GM21381 (cell line): Measurements from ENCODE around the gene ZP4.
A peak's percentile ranks its signal among the peaks of the same experiment; 100 is the strongest.
"Not testable (repeated sequence)": the region's sequence is repeated elsewhere in the genome, so short reads cannot be mapped to it uniquely, and the experiment has no call there.

Experiments
- ATAC-seq: cut with Tn5 transposase; IDR thresholded peaks from one replicate; pipeline ENCODE4 v1.9.1; 2021; ENCODE audit warnings: mild to moderate bottlenecking, moderate library complexity; ENCODE audit not compliant: unreplicated experiment

ZP4 gene

DNA sequence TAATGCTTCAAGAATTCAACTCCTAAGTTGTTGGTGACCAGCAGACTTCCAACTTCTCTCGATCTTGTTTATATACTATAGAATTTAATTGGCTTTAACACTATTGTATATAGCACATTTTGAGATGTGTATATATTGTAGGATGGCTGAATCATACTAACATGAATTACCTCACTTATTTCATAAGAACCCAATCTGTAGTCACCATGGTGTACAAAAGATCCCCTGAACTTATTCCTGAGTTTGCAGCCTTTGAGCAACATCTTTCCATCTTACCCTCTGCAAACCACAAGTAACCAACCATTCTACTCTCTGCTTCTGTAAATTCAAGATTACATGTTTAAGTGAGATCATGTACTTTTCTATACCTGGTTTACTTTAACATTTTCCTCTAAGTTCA, 12.3 kb downstream of the ZP4 start:
- ATAC-seq = no peak

DNA sequence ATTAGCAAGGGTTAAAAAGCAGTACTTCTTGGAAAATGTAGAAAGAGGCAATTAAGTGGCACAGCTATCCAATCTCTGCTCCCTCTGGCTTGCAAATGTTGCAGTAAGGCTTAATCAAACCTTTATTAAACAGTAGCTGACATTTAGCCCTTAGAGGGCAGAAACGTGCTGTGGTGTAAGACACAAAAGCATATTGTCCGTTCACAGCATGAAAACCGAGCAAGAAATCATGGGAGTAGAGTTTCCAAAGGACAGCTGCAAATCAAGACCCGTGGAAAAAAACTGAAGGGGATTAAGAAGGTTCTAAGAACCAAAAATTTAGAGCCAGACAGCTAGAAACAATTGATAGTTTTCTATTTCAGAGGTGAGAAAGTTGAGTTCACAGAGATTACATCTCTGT, 13.1 kb downstream of the ZP4 start:
- no peak for ATAC-seq

DNA sequence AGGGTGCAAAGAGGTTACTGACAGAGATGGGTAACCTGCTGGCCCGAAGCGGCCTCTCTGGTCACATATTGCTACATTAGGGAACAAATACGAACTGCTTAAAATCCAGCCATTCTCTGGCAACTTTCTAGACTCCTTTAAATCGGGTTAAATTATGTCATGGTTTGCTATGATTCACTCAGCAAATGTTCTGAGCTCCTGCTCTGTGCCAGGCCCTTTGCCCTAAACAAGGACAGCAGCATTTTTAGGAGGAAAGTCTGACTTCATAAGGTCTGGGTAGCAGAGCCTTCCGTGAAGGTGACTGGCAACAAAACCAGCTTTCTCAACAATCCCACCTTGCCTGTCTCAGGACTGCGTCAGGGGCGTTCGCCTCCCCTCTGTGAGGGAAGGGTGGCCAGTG, 15.4 kb downstream of the ZP4 start:
- ATAC-seq = no peak

DNA sequence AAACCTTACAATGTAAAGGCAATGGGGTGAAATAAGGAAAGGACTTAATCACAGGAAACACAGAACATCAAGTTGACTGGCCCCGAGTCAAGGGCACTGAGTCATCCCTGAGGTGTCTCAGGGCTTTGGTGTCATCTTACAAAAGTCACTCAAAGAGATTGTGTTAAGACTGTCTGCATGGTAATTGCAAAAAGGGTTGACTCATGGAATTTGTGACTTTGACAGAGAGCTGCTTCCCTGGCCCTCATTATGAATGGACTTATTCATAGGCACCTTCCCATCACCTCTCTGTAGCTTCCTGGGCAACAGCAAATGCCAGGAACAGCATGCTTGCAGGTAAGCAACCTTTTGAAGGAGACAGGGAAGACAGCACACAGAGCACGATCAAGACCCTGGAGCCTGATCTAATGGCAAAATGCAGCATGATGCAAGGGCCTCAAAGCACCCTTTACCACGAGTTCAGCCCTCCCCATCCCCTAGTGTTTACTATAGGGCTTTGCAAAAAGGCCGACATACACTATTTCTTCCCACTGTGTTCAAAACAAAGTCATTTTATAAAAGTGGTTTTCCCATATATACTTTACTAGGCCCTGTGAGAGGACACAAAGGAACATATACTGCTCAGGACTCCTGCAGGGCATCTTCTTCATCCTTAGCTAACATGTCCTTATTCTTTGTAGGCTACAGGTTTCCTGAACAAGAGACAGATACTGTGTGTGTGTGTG, 17.1 kb downstream of the ZP4 start:
- ATAC-seq = no peak

DNA sequence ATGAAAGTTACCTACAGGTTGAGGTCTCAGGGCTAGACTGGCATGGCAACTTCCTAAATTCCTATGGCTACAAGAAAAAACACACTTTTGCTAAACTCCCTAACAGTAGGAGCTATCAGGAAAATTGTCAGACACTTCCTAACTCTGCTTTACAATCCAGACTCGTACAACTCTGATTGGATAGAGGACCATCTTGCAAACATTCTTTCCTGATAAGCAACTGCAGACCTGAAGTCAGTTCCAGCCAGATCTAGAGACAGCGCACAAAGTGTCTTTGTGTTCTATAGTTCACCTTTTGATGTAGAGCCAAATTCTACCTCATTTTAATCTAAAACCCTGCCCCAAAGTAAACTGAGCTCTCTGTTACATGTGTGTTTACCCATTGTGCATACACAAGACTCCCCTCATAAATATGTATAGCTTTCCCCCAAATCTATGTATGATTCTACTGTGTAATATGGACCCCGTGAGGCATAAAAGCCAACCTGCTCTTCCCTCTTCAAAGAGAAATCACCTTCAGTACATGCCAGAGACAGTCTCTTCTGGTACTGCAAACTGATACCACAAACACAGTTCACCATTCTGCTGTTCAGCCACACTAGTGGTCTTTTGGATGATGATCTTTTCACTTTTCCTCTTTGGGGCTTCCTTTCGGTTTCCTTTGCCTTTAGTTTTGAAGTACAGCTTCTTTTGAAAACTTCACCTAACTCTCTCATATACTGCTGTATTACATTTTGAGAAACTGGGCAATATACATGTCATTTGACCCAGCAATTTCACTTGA, 21.7 kb downstream of the ZP4 start:
- no peak for ATAC-seq

DNA sequence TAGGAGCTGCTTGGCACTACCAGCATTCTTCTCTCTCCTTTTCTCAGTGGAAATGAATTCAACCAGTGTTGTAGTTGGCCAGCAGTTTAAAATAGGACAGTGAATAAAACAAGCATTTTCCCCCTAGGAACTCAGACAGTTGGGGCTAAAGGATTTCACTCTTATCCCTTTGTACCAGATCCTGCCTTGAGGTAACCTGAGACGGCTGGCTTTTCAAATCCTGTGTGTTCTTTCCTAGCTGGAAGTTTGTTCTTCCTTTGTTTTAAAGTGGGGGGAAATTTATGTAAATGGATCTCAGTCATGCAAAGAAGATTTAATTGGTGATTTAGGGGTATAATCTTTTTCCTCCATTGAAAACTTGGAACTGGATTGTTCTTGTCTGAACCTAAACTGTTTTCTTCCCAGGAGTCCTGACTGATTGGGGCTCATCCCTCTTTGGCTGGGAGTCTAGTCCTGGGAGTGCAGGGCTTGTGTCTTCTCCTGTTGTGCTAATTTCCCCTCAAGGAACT, 23.3 kb downstream of the ZP4 start:
- ATAC-seq = no peak

DNA sequence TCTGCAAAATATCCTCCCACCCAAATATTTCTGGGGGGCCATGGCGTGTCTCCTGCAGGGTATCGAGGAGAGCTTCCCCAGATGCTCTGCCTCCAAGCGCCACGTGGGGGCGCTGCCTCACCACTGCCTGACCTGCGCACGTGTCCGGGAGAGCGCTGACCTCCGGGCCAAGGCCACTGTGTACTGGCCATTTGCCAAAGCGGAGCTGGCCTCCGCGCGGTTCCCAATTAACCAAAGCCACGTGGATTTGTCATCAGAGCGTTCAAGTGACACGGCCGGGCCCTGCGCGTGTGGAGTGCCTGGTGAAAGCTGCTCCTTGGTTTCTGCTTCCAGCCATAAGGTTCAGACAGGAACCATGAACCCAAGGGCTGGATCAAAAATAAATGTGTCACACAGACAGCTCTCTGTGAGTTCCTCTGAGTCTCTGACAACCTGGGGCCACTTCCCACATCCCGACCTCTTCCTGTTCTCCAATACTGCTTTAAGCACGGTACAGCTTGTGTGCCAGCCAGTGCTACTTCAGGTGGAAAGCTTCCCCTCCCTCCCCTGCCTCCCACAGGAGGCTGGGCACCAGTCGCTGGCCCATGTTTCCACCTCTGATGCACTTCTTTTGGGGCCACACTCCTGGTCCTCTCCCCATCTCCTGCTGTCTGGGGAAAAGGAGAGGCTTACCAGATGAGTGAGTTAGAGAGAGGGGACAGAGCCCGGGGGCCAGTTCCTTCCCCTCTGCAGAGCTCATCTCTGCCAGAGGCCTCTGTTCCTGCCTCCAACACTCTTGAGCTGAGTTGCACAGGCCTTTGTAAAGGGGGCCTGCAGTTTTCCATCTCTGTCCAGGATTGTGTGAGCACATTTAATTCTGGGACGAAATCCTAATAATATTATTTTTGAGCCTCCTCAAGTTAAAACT, 26.1 kb downstream of the ZP4 start:
- ATAC-seq = peak; percentile 82

DNA sequence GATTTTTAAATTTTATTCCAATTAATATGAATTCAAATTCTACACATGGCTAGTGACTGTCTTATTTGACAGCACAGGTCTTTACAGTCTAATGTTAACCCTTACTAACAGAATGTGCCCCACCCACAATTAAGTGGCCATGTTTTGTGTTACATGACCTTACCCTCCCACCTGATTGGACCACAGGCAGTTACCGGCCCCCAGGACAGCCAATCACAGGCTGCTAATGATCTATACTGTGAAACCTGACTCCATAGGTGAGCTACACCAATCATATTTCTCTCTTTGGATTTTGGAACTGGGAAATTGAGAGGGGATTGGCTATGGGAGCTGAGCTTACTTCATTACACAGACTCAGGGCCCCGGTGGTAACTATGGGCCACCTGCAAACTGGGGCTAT, 27.5 kb downstream of the ZP4 start:
- ATAC-seq = no peak

DNA sequence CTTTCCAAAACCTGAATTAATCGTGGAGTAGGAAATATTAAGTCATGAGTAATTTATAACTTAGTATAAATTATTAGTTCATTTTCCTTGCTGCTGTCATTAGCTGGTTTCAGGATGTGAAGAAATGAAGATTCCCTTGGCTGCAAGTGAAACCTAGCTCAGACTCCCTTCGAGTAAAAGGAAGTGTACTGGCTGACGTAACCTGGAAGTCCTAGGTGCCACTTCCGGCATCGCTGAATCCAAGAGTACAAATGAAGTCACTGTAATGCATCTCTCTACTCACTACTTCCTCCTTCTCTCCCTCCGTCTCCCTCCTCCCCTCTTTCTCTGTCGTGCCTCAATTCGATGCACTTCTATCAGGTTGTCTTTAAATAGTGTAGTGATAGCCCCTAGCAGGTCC, 28.8 kb downstream of the ZP4 start:
- no peak for ATAC-seq

DNA sequence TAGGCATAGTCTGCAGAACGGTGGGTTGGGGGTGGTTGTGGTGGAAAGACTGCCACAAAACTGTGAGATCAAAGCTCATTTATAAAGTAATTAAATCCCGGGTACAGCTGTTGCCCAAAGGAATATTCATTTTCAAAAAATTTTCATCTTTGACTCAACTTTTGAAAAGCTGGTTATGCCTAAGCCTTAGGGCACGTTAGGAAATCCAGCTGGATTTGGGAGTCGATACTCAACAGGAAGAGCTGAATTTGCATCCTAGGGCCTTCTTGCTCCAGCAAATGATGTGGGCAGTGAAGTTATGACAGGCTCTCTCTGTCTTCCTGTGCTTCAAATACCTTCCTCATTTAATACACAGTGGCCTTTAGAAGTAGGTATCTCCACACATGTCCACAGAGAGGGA, 31.7 kb downstream of the ZP4 start:
- ATAC-seq = no peak

DNA sequence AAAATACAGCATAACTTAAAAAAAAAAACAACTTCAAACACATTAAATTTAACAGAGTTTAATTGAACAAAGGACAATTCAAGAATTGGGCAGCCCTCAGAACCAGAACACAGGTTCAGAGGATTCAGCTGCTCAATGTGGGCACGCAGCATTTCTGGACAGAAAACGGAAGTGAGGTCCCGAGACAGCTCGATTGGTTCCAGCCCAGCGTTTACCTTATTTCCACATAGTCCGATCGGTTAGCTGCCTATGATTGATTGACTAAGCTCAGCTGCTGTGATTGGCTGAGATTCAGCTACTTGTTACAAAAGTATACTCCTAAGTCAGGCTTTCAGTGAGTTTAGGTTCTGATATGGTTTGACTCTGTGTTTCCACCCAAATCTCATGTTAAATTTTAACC, 33.3 kb downstream of the ZP4 start:
- ATAC-seq = no peak

DNA sequence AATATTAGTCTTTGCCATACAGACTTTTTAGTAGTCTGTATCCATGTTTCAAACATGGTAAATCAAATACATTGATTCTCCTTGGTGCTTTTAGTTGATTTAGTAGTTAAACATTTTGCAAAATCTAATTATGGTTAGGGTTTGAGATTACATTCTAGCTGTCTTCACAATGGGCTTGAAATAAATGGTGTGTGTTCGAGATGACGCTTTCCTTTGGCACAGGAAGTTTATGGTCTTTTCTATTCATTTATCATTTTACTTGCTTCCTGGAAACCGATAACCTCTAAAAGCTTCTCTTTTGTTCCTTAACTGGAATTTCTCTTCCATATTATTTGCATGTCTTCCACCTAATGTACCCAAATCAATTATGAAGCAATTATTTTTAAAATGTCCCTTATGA, 38.4 kb downstream of the ZP4 start:
- ATAC-seq = no peak

DNA sequence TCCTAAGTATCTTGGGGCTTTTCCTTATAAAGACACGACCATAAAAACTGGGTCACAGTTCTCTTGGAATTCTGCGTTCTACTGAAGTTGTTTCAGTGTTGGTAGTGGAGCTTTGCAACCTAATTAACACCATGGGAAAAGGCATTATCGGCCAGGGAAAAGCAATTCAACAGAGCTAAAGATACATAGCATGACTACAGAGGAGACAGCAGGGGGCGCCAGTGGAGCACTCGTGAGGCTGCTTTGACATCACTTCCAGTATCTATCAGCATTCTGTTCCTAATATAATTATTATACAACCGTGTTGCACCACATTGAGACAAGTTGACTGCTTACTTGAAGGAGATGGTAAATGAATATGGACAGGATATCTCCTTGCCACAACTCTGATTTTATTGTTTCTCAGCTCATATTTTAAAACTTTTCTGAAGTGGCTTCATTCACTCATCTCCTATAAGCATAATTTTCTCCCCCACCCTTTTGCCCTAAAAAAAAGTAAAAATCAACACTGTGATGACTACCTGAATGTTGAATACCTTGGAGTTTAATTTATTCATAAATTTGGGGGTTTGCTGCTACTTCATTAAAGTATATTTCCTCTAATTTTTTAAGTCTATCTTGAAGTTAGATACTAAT, 39.4 kb downstream of the ZP4 start:
- no peak for ATAC-seq

DNA sequence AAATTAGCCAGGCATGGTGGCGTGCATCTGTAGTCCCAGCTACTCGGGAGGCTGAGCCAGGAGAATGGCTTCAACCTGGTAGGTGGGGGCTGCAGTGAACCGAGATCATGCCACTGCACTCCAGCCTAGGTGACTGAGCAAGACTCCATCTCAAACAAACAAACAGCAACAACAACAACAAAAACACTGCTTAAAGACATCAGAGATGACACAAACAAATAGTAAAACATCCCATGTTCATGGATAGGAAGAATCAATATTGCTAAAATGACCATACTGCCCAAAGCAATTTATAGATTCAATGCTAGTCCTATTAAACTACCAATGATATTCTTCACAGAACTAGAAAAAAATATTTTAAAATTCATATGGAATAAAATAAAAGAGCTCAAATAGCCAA, 47.2 kb downstream of the ZP4 start:
- not testable (repeated sequence) for ATAC-seq

DNA sequence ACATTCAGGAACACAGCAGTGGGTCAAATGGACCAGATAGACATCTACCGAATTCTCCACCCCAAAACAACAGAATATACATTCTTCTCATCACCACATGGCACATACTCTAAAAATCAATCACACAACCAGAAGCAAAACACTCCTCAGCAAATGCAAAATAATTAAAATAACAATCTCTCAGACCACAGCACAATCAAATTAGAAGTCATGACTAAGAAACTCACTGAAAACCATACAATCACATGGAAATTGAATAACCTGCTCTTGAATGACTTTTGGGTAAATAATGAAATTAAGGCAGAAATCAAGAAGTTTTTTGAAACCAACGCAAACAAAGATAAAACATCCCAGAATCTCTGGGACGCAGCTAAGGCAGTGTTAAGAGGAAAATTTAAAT, 49.2 kb downstream of the ZP4 start:
- no peak for ATAC-seq

DNA sequence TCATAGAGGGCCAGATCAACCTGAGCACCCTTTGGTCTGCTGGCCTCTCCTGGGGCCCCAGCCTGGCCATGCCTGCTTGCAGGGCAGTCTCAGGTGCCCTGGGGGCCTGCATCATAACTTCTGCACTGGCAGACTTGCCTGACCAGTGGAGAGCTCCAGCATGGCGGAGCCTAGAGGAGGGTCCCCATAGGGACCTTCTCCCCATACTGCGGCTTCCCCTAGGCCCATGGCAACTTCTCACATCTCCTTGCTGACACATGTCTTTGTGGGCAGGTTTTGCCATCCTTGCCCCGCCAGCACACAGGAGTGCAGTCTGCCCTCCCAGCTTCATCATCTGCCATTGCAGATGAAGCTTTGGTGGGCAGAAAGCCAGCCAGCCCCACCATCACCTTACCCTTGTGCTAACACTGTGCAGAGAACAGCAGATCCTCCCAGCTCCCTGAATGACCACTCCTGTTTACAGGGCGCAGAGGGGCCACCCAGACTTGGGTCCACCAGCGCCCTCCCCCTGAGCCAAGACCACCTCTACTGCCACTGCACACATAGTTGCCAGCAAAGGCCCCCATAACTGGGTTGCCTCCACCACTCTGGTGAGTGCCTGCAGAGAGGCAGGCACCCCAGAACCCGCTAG, 51.7 kb downstream of the ZP4 start:
- no peak for ATAC-seq

DNA sequence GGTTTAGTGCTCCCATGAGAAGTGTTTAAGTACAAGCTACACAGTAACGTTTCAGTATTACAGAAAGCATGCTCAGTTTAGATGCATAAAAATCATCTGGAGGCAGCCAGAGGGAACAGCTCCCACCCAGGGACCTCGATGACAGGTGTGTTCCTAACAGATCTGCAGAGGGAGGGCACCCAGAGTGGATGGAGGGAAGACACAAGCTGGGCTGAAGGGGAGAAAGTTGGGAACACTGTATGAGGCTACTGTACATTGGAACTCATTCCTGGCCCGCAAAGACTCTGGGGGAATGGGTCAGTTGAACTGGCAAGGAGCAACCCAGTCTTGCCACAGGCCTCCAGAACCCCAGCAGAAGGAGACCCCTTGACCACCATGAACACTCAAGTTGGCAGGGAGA, 52.4 kb downstream of the ZP4 start:
- no peak for ATAC-seq

DNA sequence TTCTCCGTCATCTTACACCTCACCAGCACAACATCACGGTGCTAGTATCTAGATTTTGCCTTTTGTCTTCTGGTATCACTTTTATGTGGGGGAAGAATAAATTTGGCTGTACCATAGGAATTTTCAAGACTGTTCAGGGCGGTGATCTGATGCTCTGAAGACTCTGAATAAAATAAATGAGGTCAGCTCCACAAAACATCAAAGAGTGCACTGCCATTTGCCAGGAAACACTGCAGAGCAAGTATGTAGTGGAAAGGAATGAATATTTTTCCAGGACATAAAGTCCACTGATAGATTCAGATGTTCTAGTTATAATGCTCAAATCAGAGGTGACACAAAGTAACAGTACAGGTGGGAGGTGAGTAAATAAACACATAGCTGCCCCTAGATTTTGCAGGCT, 56.3 kb downstream of the ZP4 start:
- no peak for ATAC-seq

DNA sequence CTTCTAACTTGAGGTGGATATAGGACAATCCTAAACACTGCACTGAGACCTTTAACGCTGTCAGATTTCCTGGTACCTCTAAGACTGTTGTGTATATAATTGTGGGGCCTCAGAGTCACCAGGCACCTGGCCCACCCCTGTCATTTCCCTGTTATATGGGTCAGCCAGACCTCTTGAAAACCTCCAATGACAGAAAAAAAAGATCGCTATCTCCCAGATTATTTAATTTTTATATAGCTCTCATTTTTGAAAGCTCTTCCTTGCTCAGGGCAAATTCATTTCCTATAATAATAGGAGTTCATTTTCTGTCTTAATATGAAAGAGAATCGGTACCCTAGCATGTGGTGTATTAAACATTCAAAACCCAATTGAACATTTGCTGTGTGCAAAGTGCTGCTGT, 56.7 kb downstream of the ZP4 start:
- no peak for ATAC-seq

DNA sequence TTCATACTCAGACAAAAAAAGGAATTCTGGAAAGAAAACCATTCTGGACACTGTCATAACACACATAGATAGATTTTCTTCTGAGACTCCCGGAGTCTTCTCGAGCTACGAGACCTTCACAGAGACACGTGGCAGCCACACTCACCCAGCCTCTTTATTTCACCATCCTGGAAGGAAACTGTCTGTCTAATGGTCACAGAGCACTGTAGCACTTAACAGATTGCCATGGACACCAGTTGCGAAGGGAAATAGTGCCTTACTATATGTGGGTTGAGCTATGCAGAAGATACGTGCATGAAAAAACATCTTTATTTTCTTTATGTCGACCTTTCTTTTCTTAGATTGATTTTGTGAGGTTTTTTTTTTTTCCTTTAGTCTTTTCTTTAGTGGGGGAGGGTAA, 57.9 kb downstream of the ZP4 start:
- ATAC-seq = no peak
